Sigmoid colon (tissue), 4 donors: Measurements from ENCODE around the gene SORBS1.

Experiments used
- EP300 ChIP-seq, 4 donors: sonication (generic); formaldehyde crosslinking; IDR thresholded peaks; one replicate each; pipeline ENCODE4 v1.6.1; 2017; ENCODE audit warnings: antibody characterized with exemption in 4 of 4
- POLR2A ChIP-seq, 2 donors: fragments of 450-650 bp; IDR thresholded peaks; one replicate each; pipeline ENCODE4 v1.6.1; 2016; ENCODE audit warnings: antibody characterized with exemption in 2 of 2, mild to moderate bottlenecking in 2 of 2, moderate library complexity in 2 of 2
- TF ChIP-seq, protein P1 (sequence below), 4 experiments: fragments of 450-650 bp in 3 of 4; fragments of 200-600 bp in 1 of 4; IDR thresholded peaks; one replicate each; pipeline ENCODE4 v1.5.1; 2016 to 2019; ENCODE audit warnings: antibody characterized with exemption in 4 of 4, mild to moderate bottlenecking in 3 of 4, moderate library complexity in 2 of 4

- TF ChIP-seq, protein P1, sequence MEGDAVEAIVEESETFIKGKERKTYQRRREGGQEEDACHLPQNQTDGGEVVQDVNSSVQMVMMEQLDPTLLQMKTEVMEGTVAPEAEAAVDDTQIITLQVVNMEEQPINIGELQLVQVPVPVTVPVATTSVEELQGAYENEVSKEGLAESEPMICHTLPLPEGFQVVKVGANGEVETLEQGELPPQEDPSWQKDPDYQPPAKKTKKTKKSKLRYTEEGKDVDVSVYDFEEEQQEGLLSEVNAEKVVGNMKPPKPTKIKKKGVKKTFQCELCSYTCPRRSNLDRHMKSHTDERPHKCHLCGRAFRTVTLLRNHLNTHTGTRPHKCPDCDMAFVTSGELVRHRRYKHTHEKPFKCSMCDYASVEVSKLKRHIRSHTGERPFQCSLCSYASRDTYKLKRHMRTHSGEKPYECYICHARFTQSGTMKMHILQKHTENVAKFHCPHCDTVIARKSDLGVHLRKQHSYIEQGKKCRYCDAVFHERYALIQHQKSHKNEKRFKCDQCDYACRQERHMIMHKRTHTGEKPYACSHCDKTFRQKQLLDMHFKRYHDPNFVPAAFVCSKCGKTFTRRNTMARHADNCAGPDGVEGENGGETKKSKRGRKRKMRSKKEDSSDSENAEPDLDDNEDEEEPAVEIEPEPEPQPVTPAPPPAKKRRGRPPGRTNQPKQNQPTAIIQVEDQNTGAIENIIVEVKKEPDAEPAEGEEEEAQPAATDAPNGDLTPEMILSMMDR (IDR thresholded peaks at IDR 0.05) = no peak
- no peak for TF ChIP-seq EP300 (IDR thresholded peaks at IDR 0.05)
- TF ChIP-seq POLR2A (IDR thresholded peaks at IDR 0.05) = no peak
These were observed 224.5 kb downstream of the SORBS1 start for GRCh38 chr10:95336702-95337101.
